ENCODE results near the gene LSM4. TPM values are rescaled to one million over a fixed set of nuclear protein-coding genes. Genes with fewer than 3 reads are reported as not detected.

The LSM4 gene
- total RNA-seq, 6 experiments from 2014 or later = 37.6 to 139 (median 47.3) TPM

- Histone ChIP-seq H3K27me3 (no peaks in the 10 kb centered on the region), H3K27ac (no peak overlapping the region), H3K9me3 (no peaks in the 10 kb centered on the region), H3K4me3 (no peak overlapping the region), H3K36me3 (peaks cover 0 to 12% (median 0%) of the 10 kb centered on the region in 4 donors), H3K4me1 (no peaks in the 10 kb centered on the region)
- no CpG with 5 or more reads among the region's 23 CpGs for WGBS (ENCODE audit: insufficient coverage, low coverage, low lambda C conversion rate, missing lambda C conversion rate)
- TF ChIP-seq CTCF (IDR thresholded peaks at IDR 0.05) (no peak), POLR2A (IDR thresholded peaks at IDR 0.05) (no peak)
- ATAC-seq (no peak), DNase-seq (no peak)
- intact Hi-C loops (cut with DNase I) = no loop called here
These were observed 58.6 kb downstream of the LSM4 start for GRCh38 chr19:18264137-18264854.

GRCh38 chr19:18263324-18264136 lies 59.3 kb downstream of the LSM4 start:
- H3K4me3 ChIP-seq = no peak overlapping the region
- H3K36me3 ChIP-seq = peaks cover 0 to 12% (median 0%) of the 10 kb centered on the region in 4 donors
- intact Hi-C loops (cut with DNase I) = no loop called here
- no peaks in the 10 kb centered on the region for H3K4me1 ChIP-seq
- TF ChIP-seq CTCF (IDR thresholded peaks at IDR 0.05) (no peak), POLR2A (IDR thresholded peaks at IDR 0.05) (no peak)
- DNase-seq = no peak
- H3K9me3 ChIP-seq = no peaks in the 10 kb centered on the region
- no peaks in the 10 kb centered on the region for H3K27me3 ChIP-seq
- 100% methylated on average over 3 of the region's 16 CpGs for WGBS (ENCODE audit: insufficient coverage, low coverage, low lambda C conversion rate, missing lambda C conversion rate)
- no peak overlapping the region for H3K27ac ChIP-seq
- ATAC-seq = no peak

GRCh38 chr19:18262917-18263316 lies 60.0 kb downstream of the LSM4 start:
- ATAC-seq = no peak
- intact Hi-C loops (cut with DNase I) = no loop called here
- H3K4me1 ChIP-seq = no peaks in the 10 kb centered on the region
- H3K27me3 ChIP-seq = no peaks in the 10 kb centered on the region
- no peak overlapping the region for H3K27ac ChIP-seq
- H3K4me3 ChIP-seq = no peak overlapping the region
- WGBS (ENCODE audit: insufficient coverage, low coverage, low lambda C conversion rate, missing lambda C conversion rate) = 70% methylated on average over 2 of the region's 10 CpGs
- TF ChIP-seq POLR2A (IDR thresholded peaks at IDR 0.05) = no peak
- TF ChIP-seq CTCF (IDR thresholded peaks at IDR 0.05) = no peak
- H3K36me3 ChIP-seq = peaks cover 0 to 12% (median 0%) of the 10 kb centered on the region in 4 donors
- DNase-seq = no peak
- H3K9me3 ChIP-seq = no peaks in the 10 kb centered on the region

- DNase-seq (no peak), ATAC-seq (no peak)
- H3K4me1 ChIP-seq = no peaks in the 10 kb centered on the region
- no peaks in the 10 kb centered on the region for H3K9me3 ChIP-seq
- no peak overlapping the region for H3K4me3 ChIP-seq
- TF ChIP-seq POLR2A (IDR thresholded peaks at IDR 0.05) (no peak), CTCF (IDR thresholded peaks at IDR 0.05) (no peak)
- no peak overlapping the region for H3K27ac ChIP-seq
- peaks cover 0 to 9% (median 0%) of the 10 kb centered on the region in 4 donors for H3K36me3 ChIP-seq
- intact Hi-C loops (cut with DNase I) = no loop called here
- no peaks in the 10 kb centered on the region for H3K27me3 ChIP-seq
These were observed 60.7 kb downstream of the LSM4 start for GRCh38 chr19:18262144-18262543.

Measured in right lobe of liver (tissue), 6 donors.